Motor neuron (in vitro differentiated cells): ENCODE results near the gene THADA. TPM values are rescaled to one million over a fixed set of nuclear protein-coding genes. Genes with fewer than 3 reads are reported as not detected.
"Not testable (repeated sequence)": the region's sequence is repeated elsewhere in the genome, so short reads cannot be mapped to it uniquely, and the experiment has no call there.

Experiments
- ATAC-seq, 8 experiments: fragments of 200-7000 bp; cut with Tn5 transposase; replicated peaks in 6 of 8; 2 replicates each; pipeline ENCODE4 v1.8.0; 2021; ENCODE audit warnings: mild to moderate bottlenecking in 8 of 8, moderate library complexity in 8 of 8
- H3K27ac ChIP-seq, 2 donors: fragments of 250-450 bp; sonication (Bioruptor Pico); 2 replicates each; pipeline ENCODE4 v1.9.0; 2021; ENCODE audit warnings: antibody characterized with exemption in 2 of 2, mild to moderate bottlenecking in 2 of 2, moderate library complexity in 1 of 2
- H3K4me1 ChIP-seq, 2 donors: fragments of 250-450 bp; sonication (Bioruptor Pico); replicated peaks in 1 of 2; 2 replicates each; pipeline ENCODE4 v1.6.1; 2021; ENCODE audit warnings: antibody characterized with exemption in 2 of 2, mild to moderate bottlenecking in 2 of 2, moderate library complexity in 1 of 2
- H3K4me3 ChIP-seq, 5 donors: fragments of 250-450 bp; sonication (Bioruptor Pico); 2 replicates each; pipeline ENCODE4 v1.9.0; 2021; ENCODE audit warnings: antibody characterized with exemption in 5 of 5, mild to moderate bottlenecking in 5 of 5, moderate library complexity in 4 of 5
- WGBS, 10 experiments: fragments of 450-650 bp; shearing (Covaris generic); methylation state at CpG; one replicate each; pipeline ENCODE4 v1.0.0; 2022; 5-methylcytosine and 5-hydroxymethylcytosine counted together
- in situ Hi-C, 9 experiments: fragments of 400-800 bp; cut with MboI; loops; one replicate each; pipeline ENCODE4 v1.15.0; 2021; ENCODE audit warnings: low sequenced_read_pairs in 9 of 9, low pct_unique_long_range_greater_than_20kb in 2 of 9; ENCODE audit not compliant: unreplicated experiment in 9 of 9
- total RNA-seq, 8 experiments: library from RNA; unstranded; fragments of 300-600 nt; gene quantifications; 2 replicates each; pipeline versions ENCODE4 v1.2.3 to v1.2.4, GENCODE V29; 2022

THADA gene
- total RNA-seq, 8 experiments from 2014 or later, result 10.4 to 33.6 (median 15.9) TPM

GRCh38 chr2:43399515-43400264 lies 196.1 kb downstream of the THADA start:
- in situ Hi-C loops, result no loop called here
- H3K4me1 ChIP-seq, result no peaks in the 10 kb centered on the region
- peak in 6 of 8 experiments; percentile 43 to 92 (median 68) for ATAC-seq
- H3K4me3 ChIP-seq, result no peak overlapping the region
- no peak overlapping the region for H3K27ac ChIP-seq
- WGBS, 10 experiments, result 16 to 88% (median 65%) methylated on average over 2 to 4 of the region's 4 CpGs

- no peak overlapping the region for H3K27ac ChIP-seq
- ATAC-seq, result no peak
- 60 to 100% (median 96%) methylated on average over 1 to 2 of the region's 2 CpGs; no CpG with 5 or more reads in 1 of the 10 experiments for WGBS, 10 experiments
Observed at GRCh38 chr2:43399098-43399497, 196.7 kb downstream of the THADA start.

GRCh38 chr2:43397821-43398220 lies 198.0 kb downstream of the THADA start:
- WGBS, 10 experiments, result 85 to 100% (median 97%) methylated on average over 1 to 5 of the region's 5 CpGs; no CpG with 5 or more reads in 1 of the 10 experiments
- in situ Hi-C loops, result no loop called here
- H3K27ac ChIP-seq, result no peak overlapping the region
- no peak overlapping the region for H3K4me3 ChIP-seq
- H3K4me1 ChIP-seq, result no peaks in the 10 kb centered on the region
- no peak for ATAC-seq

More at GRCh38 chr2:43399098-43399497, 196.7 kb downstream of the THADA start:
- Histone ChIP-seq H3K4me1 (no peaks in the 10 kb centered on the region), H3K4me3 (no peak overlapping the region)
- in situ Hi-C loops, result no loop called here

GRCh38 chr2:43397411-43397810 lies 198.4 kb downstream of the THADA start:
- Histone ChIP-seq H3K4me3 (no peak overlapping the region), H3K4me1 (no peaks in the 10 kb centered on the region), H3K27ac (no peak overlapping the region)
- WGBS, 10 experiments, result 60 to 100% (median 93%) methylated on average over 1 to 2 of the region's 2 CpGs
- no peak for ATAC-seq
- in situ Hi-C loops, result no loop called here

GRCh38 chr2:43396344-43396743 lies 199.5 kb downstream of the THADA start:
- peak in 2 of 8 experiments; percentile 33 to 35 for ATAC-seq
- 72 to 100% (median 87%) methylated on average over 1 to 6 of the region's 8 CpGs; no CpG with 5 or more reads in 2 of the 10 experiments for WGBS, 10 experiments
- H3K4me3 ChIP-seq, H3K4me1 ChIP-seq, in situ Hi-C loops, H3K27ac ChIP-seq: not testable (repeated sequence)

- H3K4me1 ChIP-seq, result no peaks in the 10 kb centered on the region
- no peak overlapping the region for H3K4me3 ChIP-seq
- ATAC-seq, result no peak
- WGBS, 10 experiments, result 29 to 100% (median 83%) methylated on average over 1 to 2 of the region's 2 CpGs; no CpG with 5 or more reads in 1 of the 10 experiments
- no peak overlapping the region for H3K27ac ChIP-seq
- in situ Hi-C loops, result no loop called here
Observed at GRCh38 chr2:43393918-43394317, 201.9 kb downstream of the THADA start.

- Histone ChIP-seq H3K27ac (no peak overlapping the region), H3K4me1 (no peaks in the 10 kb centered on the region), H3K4me3 (no peak overlapping the region)
- ATAC-seq, result no peak
- WGBS, 10 experiments, result 11 to 100% (median 76%) methylated on average over 1 to 4 of the region's 4 CpGs; no CpG with 5 or more reads in 1 of the 10 experiments
- in situ Hi-C loops, result no loop called here
Observed at GRCh38 chr2:43391878-43392215, 204.0 kb downstream of the THADA start.

- WGBS, 10 experiments, result 0 to 80% (median 70%) methylated on average over 1 to 2 of the region's 2 CpGs; no CpG with 5 or more reads in 3 of the 10 experiments
- no peaks in the 10 kb centered on the region for H3K4me1 ChIP-seq
- in situ Hi-C loops, result no loop called here
- peak in 2 of 8 experiments; percentile 16 to 28 for ATAC-seq
- H3K4me3 ChIP-seq, result no peak overlapping the region
- H3K27ac ChIP-seq, result no peak overlapping the region
Observed at GRCh38 chr2:43391201-43391877, 204.5 kb downstream of the THADA start.

- in situ Hi-C loops, result no loop called here
- 73 to 100% (median 90%) methylated on average over 1 to 4 of the region's 6 CpGs; no CpG with 5 or more reads in 3 of the 10 experiments for whole genome bisulfite sequencing, 10 experiments
- H3K4me1 ChIP-seq, result no peaks in the 10 kb centered on the region
- peak in 1 of 8 experiments; percentile 45 for ATAC-seq
- no peak overlapping the region for H3K27ac ChIP-seq
- H3K4me3 ChIP-seq, result no peak overlapping the region
Observed at GRCh38 chr2:43389581-43390466, 206.0 kb downstream of the THADA start.

- H3K27ac ChIP-seq, result no peak overlapping the region
- H3K4me1 ChIP-seq, result no peaks in the 10 kb centered on the region
- H3K4me3 ChIP-seq, result no peak overlapping the region
- WGBS, 10 experiments, result 64 to 100% (median 95%) methylated on average over 1 to 2 of the region's 2 CpGs; no CpG with 5 or more reads in 2 of the 10 experiments
- no peak for ATAC-seq
- in situ Hi-C loops, result no loop called here
Observed at GRCh38 chr2:43388371-43388770, 207.5 kb downstream of the THADA start.

GRCh38 chr2:43387092-43388062 lies 208.5 kb downstream of the THADA start:
- Histone ChIP-seq H3K4me3 (no peak overlapping the region), H3K27ac (no peak overlapping the region), H3K4me1 (no peaks in the 10 kb centered on the region)
- peak in 2 of 8 experiments; percentile 23 to 72 for ATAC-seq
- 17 to 100% (median 83%) methylated on average over 1 to 5 of the region's 7 CpGs for WGBS, 10 experiments
- in situ Hi-C loops, result no loop called here

- ATAC-seq, H3K4me3 ChIP-seq, H3K4me1 ChIP-seq, H3K27ac ChIP-seq, in situ Hi-C loops: not testable (repeated sequence)
- 86 to 100% (median 95%) methylated on average over 2 to 6 of the region's 9 CpGs for WGBS, 10 experiments
Observed at GRCh38 chr2:43386679-43387078, 209.2 kb downstream of the THADA start.
